GM21381 (cell line): ENCODE measurements around the gene MYO7B.

Experiments used
- ATAC-seq: cut with Tn5 transposase; IDR thresholded peaks from one replicate; pipeline ENCODE4 v1.9.1; 2021; ENCODE audit warnings: mild to moderate bottlenecking, moderate library complexity; ENCODE audit not compliant: unreplicated experiment

The MYO7B gene

DNA sequence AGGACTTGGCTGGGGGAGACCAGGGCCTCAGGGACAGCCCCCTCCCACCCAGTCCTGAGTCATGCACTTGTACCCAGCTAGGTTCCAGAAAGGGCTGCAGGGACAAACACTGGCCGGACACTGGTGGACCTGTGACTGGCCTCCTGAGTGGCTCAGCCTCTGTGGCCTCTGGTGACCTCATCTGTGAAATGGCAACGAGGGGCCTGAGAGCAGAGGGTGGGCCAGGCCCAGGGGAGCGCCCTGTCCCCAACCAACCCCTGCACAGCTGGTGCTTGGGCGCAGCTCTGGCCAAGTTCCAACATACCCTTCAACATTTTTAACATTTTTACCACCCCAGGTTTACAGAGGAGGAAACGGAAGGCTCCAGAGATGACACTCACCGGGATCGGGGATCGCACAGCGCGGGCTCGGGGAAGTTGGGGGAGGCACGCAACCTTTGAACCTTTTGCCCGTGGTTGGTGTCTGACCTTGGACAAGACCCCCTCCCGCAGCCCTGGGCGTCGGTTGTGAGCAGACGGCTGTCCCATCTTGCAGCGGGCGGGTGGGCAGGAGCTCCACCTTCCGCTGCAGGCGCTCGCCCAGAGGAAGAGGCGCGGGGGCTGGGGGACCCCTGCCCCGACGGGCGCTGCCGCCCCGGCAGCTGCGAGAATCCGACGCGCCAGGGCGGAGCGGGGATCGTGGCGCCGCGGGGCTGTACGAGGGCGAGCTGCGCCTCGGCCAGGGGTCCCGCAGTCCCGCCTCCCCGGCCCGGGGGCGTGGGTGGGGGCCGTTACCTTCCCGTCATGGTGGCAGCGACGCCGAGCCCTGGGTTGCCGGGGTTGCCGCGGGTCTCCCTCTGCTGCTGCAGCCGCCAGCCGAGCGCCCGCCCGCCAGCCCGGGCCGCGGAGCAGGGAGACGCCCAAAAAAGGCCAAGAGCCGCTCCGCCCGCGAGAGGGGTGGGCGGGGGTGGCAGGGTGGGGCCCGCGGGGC is 139.0 kb downstream of the MYO7B start:
- ATAC-seq = no peak

DNA sequence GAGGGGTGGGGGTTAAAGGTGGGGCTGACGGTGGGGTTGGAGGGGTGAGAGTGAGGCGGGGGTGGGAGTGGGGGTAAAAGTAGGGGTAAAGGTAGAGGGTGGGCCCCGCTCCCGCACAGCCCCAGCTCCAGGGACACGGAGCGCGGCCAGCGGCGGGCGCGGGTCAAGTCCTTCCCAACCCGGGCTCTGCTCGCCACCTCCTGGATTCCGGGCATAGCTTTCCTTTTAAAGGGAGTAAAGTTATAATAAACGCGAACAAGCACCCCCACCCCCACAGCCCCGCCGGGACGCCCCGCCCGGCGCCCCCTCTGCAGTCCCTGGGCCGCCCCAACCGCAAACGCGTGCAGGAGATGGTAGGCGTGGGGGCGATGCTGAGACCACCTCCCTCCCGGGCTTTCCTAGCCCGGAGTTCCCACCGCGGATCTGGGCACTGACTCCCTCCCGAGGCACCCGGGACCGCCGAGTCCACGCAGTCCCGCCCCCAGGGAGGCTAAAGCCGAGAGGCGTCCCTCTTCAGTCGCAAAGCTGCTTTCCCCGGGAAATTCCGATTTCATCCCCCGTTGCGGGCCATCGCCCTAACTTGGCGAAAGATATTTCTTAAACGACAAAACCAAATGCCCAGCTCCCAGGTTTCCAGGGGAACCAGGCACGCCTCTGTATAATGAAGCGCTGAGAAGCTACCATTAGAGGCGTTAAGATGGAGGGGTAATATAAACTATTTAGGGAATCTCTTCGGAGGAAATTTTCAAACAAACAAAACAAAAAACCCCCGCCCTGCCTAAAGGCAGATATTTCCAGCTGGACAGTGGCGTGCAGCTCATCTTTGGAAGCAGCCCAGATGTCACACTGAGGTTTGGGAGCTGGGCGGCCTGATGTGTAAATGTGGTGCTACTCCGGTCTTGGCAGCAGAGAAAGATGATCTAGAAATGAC is 140.1 kb downstream of the MYO7B start, which contains the start of gene LIMS2:
TSS of gene LIMS2 (minus strand) at position 200 of the 931 bp plus-strand sequence. CDS start 506 bp downstream, outside the sequence.
- no peak for ATAC-seq

DNA sequence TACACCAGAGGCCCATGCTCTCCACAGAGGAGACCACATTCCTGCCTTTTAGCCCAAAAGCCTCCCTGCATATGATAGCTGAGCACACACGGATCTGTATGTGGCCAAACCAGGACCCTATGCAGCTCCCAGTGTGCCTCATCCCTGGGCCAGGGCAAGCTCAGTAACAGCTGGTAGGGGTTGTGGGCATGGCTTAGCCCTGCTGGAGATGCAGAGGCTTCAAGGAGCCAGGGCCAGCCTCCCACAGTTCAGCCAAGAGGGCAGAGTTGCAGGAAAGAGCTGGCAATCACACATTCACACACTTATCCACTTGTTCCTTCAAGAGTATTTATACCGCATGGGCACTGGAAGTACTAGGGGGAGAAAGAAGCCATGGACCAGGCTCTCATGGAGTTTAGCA is 141.4 kb downstream of the MYO7B start:
- ATAC-seq = no peak

DNA sequence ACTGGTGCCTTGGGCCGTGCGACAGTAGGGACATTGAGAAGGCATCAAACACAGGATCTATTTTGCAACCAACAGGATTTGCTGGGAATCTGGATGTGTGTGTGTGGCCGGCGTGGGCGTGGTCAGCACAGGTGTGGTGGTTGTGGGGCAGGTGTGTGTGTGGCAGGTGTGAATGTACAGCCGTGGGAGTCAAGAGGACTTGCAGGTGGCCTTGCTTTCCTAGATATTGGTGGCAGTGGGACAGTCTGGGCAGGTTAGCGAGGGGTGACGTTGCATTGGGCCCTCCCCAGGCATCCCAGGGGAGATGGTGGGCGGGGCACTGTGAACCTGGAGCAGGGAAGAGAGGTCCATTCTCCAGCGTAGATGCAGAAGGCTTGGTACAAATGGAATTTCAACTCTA is 143.0 kb downstream of the MYO7B start:
- ATAC-seq = no peak

DNA sequence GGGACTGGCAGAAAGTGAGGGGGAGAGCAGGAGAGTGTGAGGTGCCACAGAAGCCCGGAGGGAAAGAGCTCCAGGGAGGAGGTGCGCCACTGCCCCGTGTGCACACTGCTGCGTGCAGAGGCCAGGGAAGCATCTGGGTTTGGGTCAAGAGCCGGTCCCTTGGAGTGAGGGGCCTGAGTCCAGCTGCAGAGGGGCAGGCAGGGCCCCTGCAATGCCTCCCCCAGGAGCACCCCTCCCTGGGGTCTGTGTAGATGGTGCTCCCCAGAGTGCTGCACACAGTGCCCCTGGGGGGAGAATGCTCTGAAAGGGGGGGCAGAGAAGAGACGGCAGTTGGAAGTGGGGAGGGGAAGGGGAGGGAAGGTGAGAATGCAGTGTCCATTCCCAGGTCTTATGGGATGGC is 143.5 kb downstream of the MYO7B start:
- ATAC-seq = no peak

DNA sequence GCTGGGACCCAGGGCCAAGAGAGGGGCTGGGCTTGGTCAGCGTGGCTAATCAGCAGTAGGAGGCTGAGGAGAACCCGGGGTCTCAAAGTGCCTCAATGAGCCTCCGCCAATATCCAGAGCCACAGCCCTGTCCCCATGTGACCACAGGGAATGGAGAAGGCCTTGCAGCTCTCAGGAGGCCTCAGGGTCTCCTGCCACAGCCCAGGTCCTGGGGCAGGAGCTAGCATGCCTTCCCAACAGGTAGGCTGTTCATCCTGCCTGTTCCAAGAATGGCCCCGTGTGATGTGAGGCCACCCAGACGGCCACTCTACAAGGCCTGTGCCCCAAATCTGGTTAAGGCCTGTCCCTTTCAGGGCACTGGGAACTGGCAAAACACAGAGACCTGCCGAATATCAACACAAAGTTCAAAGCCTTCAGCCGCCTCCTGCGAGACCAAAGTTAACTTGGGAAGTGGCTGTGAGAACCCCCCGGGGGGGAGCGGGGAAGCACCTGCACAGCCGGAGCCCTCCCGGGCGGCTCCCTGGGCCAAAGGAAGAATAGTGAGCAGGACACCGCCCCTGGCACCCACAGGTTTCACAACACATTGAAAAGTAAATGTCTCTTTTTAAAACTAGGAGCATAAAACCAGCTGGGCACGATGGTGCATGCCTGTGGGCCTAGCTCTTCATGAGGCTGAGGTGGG is 144.3 kb downstream of the MYO7B start:
- ATAC-seq = no peak

DNA sequence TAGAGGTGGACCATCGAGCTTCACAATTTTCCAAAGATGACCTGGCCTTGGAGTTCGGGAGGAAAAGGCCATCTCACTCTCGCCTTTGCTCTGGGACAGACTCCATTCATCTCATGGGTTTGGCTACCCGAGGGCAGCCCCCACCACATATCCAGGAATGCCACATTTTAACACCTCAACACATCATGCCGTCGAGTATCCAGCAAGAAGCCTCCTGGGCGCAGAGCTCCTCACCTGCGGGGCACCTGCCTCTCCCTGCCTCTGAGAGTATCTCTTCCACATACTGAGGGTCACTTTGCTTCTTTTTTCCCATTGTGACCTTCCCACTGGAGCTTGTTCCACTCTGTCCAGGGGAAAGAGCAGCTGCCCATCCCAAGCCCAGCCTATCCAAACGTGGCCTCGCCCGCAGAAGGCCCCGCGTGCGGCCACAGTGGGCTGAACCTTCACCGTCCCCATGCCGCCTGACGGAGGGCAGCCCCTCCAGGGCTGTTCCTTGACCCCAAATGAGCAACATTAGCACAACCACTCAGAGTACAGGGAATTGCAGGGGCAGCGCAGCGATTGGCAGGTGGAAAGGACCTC is 145.3 kb downstream of the MYO7B start:
- ATAC-seq = no peak

DNA sequence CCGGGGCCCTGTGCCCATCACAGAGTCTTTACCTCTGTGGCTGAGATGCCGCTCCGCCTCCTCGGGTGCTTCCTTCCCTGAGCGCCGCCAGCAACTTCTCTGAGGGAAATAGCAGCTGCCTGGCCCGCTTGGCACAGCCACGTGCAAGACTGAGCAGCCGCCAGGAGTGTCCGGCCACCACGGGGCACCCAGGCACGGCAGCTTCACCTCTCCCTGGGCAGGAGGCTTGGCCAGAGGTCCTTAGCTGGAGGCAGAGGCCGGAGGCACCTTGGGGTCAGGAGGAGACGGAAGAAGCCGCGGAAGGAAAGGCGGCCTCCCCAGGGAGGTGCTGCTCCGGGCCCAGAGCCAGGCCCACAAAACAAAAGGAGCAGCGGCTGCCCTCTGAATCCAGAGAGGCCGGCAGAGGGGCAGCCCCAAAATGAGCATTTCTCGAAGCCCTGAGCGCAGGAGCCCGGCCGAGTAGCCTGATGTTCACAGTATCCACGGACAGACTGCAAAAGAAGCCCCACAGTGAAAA is 145.9 kb downstream of the MYO7B start:
- no peak for ATAC-seq

DNA sequence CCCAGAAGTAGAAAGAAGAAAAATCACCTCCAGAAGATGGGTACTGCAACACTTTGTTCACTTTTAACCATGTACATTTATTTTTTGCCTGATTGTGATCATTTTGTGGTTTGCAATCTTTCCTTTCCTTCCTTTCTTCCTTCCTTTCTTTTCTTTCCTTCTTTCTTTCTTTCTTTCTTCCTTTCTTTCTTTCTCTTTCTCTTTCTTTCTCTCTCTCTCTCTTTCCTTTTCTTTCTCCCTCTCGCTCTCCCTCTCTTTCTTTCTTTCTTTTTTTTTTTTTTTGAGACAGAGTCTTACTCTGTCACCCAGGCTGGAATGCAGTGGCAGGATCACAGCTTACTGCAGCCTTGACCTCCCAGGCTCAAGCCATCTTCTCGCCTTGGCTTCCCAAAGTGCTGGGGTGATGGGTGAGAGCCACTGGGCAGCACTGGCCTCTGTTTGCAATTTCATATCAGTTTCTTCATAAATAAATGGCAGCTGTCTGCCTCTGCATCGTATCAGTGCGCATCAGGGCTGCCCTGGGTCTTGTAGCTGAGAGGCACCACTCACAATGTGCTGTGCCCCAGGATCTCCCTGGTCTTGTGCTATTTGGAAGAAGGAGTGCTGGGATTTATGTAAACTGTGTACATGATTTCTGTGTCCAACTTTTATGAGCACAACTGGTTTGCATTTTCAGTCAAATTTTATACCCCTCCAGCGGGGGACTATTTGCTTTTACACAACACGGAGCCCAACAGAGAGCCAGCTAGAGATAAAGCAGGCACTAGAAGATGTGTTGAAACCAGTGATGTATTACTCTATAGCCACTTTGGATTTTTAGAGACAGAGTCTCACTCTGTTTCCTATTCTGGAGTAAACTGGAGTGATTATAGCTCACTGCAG is 146.7 kb downstream of the MYO7B start:
- ATAC-seq = no peak

DNA sequence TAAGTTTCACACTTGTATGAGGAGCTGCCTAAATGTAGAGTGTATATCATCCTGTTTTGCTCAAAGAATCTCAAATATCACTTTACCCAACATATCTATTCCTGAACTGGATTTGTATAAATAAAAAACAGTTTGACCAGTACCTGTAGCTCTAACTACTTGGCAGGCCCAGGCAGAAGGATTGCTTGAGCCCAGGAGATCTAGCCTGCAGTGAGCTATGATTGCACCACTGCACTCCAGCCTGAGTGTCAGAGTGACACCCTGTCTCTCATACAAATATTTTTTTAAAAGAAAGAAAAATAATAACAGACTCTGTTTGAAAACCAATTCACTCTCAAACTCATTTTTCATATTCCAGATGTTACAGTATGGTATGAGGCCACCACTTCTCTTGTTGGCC is 147.6 kb downstream of the MYO7B start:
- no peak for ATAC-seq

DNA sequence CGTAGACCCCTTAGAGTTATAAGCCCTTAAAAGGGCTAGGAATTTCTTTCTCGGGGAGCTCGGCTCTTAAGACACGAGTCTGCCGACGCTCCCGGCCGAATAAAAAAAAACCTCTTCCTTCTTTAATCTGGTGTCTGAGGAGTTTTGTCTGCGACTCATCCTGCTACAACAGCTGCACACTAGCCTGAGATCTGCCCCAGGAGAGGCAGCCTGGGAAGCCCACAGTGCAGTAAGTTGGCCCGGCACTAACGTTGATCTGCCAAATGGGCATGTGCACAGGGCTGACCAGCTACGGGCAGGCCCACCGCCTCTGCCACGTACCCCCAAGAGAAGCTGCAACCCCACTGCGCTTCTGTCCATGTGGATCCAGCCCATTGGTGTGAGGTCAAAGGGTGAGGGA is 148.3 kb downstream of the MYO7B start:
- ATAC-seq = no peak

DNA sequence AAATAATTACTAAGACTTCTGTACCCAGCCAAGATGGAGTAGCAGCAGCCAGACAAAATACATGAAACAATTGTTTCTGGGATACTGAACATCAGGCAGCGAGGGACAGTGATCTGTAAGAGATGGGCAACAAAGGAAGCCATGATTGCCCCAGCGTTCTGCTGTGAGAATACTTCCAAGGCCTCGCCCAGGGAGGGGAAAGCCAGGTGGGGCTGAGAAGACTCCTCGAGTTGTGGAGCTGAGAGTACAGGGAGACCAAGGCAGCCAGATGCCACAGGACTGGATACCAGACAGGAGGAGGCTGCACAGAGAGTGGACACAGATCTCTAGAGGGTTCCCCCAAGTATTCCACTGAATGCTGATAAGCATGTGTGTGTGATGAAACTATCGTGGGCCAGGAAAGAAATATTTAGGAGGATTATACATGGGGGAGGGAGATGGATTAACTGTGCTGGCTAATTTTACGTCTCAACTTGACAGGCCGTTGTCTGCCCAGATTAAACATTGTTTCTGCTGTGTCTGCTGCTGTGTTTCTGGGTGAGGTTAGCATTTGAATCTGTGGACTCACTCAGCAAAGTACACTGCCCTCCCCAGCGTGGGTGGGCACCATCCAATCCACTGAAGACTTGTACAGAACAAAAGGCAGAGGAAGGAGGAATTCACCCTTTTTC is 150.1 kb downstream of the MYO7B start:
- no peak for ATAC-seq
